22Rv1 (cell line): ENCODE data around the gene CCDC6.
"Not testable (repeated sequence)": the region's sequence is repeated elsewhere in the genome, so short reads cannot be mapped to it uniquely, and the experiment has no call there.

Experiments
- ZFX ChIP-seq: fragments of 450-650 bp; IDR thresholded peaks from 2 replicates; pipeline ENCODE4 v1.6.1; 2017; ENCODE audit warnings: antibody characterized with exemption, borderline replicate concordance
- TF ChIP-seq, protein P1 (sequence below): fragments of 450-650 bp; IDR thresholded peaks from 2 replicates; pipeline ENCODE4 v1.5.1; 2017; ENCODE audit warnings: mild to moderate bottlenecking

GRCh38 chr10:59930788-59931521 lies 24.6 kb upstream of the CCDC6 start:
- TF ChIP-seq, protein P1, sequence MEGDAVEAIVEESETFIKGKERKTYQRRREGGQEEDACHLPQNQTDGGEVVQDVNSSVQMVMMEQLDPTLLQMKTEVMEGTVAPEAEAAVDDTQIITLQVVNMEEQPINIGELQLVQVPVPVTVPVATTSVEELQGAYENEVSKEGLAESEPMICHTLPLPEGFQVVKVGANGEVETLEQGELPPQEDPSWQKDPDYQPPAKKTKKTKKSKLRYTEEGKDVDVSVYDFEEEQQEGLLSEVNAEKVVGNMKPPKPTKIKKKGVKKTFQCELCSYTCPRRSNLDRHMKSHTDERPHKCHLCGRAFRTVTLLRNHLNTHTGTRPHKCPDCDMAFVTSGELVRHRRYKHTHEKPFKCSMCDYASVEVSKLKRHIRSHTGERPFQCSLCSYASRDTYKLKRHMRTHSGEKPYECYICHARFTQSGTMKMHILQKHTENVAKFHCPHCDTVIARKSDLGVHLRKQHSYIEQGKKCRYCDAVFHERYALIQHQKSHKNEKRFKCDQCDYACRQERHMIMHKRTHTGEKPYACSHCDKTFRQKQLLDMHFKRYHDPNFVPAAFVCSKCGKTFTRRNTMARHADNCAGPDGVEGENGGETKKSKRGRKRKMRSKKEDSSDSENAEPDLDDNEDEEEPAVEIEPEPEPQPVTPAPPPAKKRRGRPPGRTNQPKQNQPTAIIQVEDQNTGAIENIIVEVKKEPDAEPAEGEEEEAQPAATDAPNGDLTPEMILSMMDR = not testable (repeated sequence)
- not testable (repeated sequence) for TF ChIP-seq ZFX
